Measurements from ENCODE around the gene CREM.

CREM gene

GRCh38 chr10:35165811-35166210, 39.2 kb downstream of the CREM start:
- Mint-ChIP-seq H3K4me1 (no peaks in the 10 kb centered on the region), H3K4me3 (no peak overlapping the region), H3K9me3 (no peaks in the 10 kb centered on the region), H3K27ac (no peak overlapping the region), H3K36me3 (no peaks in the 10 kb centered on the region)
- DNase-seq (ENCODE audit: low spot score in 2 of 2) (no peak), ATAC-seq (no peak)

- DNase-seq (ENCODE audit: low spot score in 2 of 2) (no peak), ATAC-seq (no peak)
- Mint-ChIP-seq H3K36me3 (no peaks in the 10 kb centered on the region), H3K9me3 (no peaks in the 10 kb centered on the region), H3K27ac (no peak overlapping the region), H3K4me1 (no peaks in the 10 kb centered on the region), H3K4me3 (no peak overlapping the region)
These were observed 40.0 kb downstream of the CREM start for GRCh38 chr10:35166607-35167006.

- no peaks in the 10 kb centered on the region for H3K9me3 Mint-ChIP-seq
- no peak overlapping the region for H3K27ac Mint-ChIP-seq
- no peaks in the 10 kb centered on the region for H3K36me3 Mint-ChIP-seq
- H3K4me1 Mint-ChIP-seq, result peaks cover 5% of the 10 kb centered on the region
- H3K4me3 Mint-ChIP-seq, result no peak overlapping the region
- no peak for DNase-seq (ENCODE audit: low spot score in 2 of 2)
- ATAC-seq, result no peak
These were observed 40.7 kb downstream of the CREM start for GRCh38 chr10:35167342-35167741.

- no peak overlapping the region for H3K4me3 Mint-ChIP-seq
- peaks cover 7% of the 10 kb centered on the region for H3K4me1 Mint-ChIP-seq
- H3K27ac Mint-ChIP-seq, result no peak overlapping the region
- H3K9me3 Mint-ChIP-seq, result no peaks in the 10 kb centered on the region
- DNase-seq (ENCODE audit: low spot score in 2 of 2) (no peak), ATAC-seq (no peak)
- no peaks in the 10 kb centered on the region for H3K36me3 Mint-ChIP-seq
These were observed 45.5 kb downstream of the CREM start for GRCh38 chr10:35172146-35172545.

GRCh38 chr10:35172574-35172973, 45.9 kb downstream of the CREM start:
- ATAC-seq (no peak), DNase-seq (ENCODE audit: low spot score in 2 of 2) (no peak)
- H3K4me1 Mint-ChIP-seq, result peaks cover 7% of the 10 kb centered on the region
- no peak overlapping the region for H3K27ac Mint-ChIP-seq
- no peaks in the 10 kb centered on the region for H3K36me3 Mint-ChIP-seq
- H3K4me3 Mint-ChIP-seq, result no peak overlapping the region
- no peaks in the 10 kb centered on the region for H3K9me3 Mint-ChIP-seq

GRCh38 chr10:35178331-35178730, 51.7 kb downstream of the CREM start:
- DNase-seq (ENCODE audit: low spot score in 2 of 2), result no peak
- peaks cover 7% of the 10 kb centered on the region for H3K36me3 Mint-ChIP-seq
- H3K4me1 Mint-ChIP-seq, result no peaks in the 10 kb centered on the region
- H3K9me3 Mint-ChIP-seq, result no peaks in the 10 kb centered on the region
- no peak overlapping the region for H3K27ac Mint-ChIP-seq
- no peak overlapping the region for H3K4me3 Mint-ChIP-seq
- ATAC-seq, result no peak

GRCh38 chr10:35182631-35183510, 56.2 kb downstream of the CREM start:
- no peak for DNase-seq (ENCODE audit: low spot score in 2 of 2)
- H3K9me3 Mint-ChIP-seq, result no peaks in the 10 kb centered on the region

GRCh38 chr10:35184527-35185171, 58.0 kb downstream of the CREM start:
- no peak overlapping the region for H3K4me3 Mint-ChIP-seq
- H3K4me1 Mint-ChIP-seq, result no peaks in the 10 kb centered on the region
- no peak for DNase-seq (ENCODE audit: low spot score in 2 of 2)

More at GRCh38 chr10:35182631-35183510, 56.2 kb downstream of the CREM start:
- Mint-ChIP-seq H3K27ac (no peak overlapping the region), H3K4me1 (no peaks in the 10 kb centered on the region), H3K36me3 (peaks cover 7% of the 10 kb centered on the region), H3K4me3 (no peak overlapping the region)
- no peak for ATAC-seq

GRCh38 chr10:35185260-35186034, 58.8 kb downstream of the CREM start:
- no peaks in the 10 kb centered on the region for H3K9me3 Mint-ChIP-seq
- no peak for ATAC-seq
- H3K4me1 Mint-ChIP-seq, result no peaks in the 10 kb centered on the region
- no peak overlapping the region for H3K4me3 Mint-ChIP-seq
- DNase-seq (ENCODE audit: low spot score in 2 of 2), result no peak
- H3K27ac Mint-ChIP-seq, result no peak overlapping the region
- H3K36me3 Mint-ChIP-seq, result no peaks in the 10 kb centered on the region

More at GRCh38 chr10:35184527-35185171, 58.0 kb downstream of the CREM start:
- peaks cover 4% of the 10 kb centered on the region for H3K36me3 Mint-ChIP-seq
- ATAC-seq, result no peak
- H3K27ac Mint-ChIP-seq, result no peak overlapping the region
- H3K9me3 Mint-ChIP-seq, result no peaks in the 10 kb centered on the region

GRCh38 chr10:35188954-35189353, 62.3 kb downstream of the CREM start:
- Mint-ChIP-seq H3K4me3 (no peak overlapping the region), H3K27ac (no peak overlapping the region), H3K4me1 (peaks cover 20% of the 10 kb centered on the region), H3K36me3 (no peaks in the 10 kb centered on the region), H3K9me3 (no peaks in the 10 kb centered on the region)
- DNase-seq (ENCODE audit: low spot score in 2 of 2) (no peak), ATAC-seq (no peak)

- H3K9me3 Mint-ChIP-seq, result no peaks in the 10 kb centered on the region
- no peak overlapping the region for H3K4me3 Mint-ChIP-seq
- DNase-seq (ENCODE audit: low spot score in 2 of 2) (no peak), ATAC-seq (no peak)
- H3K4me1 Mint-ChIP-seq, result peaks cover 34% of the 10 kb centered on the region
- peak overlapping the region; percentile 88 for H3K27ac Mint-ChIP-seq
- peaks cover 19% of the 10 kb centered on the region for H3K36me3 Mint-ChIP-seq
These were observed 64.9 kb downstream of the CREM start for GRCh38 chr10:35191523-35191922.

- Mint-ChIP-seq H3K27ac (peak overlapping the region; percentile 88), H3K36me3 (peaks cover 28% of the 10 kb centered on the region), H3K4me1 (peaks cover 34% of the 10 kb centered on the region), H3K9me3 (no peaks in the 10 kb centered on the region), H3K4me3 (no peak overlapping the region)
- DNase-seq (ENCODE audit: low spot score in 2 of 2), result no peak
- no peak for ATAC-seq
These were observed 66.1 kb downstream of the CREM start for GRCh38 chr10:35192645-35193249.

GRCh38 chr10:35194471-35194870, 67.8 kb downstream of the CREM start:
- ATAC-seq (no peak), DNase-seq (ENCODE audit: low spot score in 2 of 2) (no peak)
- Mint-ChIP-seq H3K4me1 (peaks cover 34% of the 10 kb centered on the region), H3K27ac (peak overlapping the region; percentile 96), H3K9me3 (no peaks in the 10 kb centered on the region), H3K4me3 (peak overlapping the region; percentile 72), H3K36me3 (peaks cover 46% of the 10 kb centered on the region)

- Mint-ChIP-seq H3K4me3 (peak overlapping the region; percentile 72), H3K36me3 (peaks cover 50% of the 10 kb centered on the region), H3K4me1 (peaks cover 34% of the 10 kb centered on the region), H3K9me3 (no peaks in the 10 kb centered on the region), H3K27ac (peak overlapping the region; percentile 96)
- ATAC-seq (peak; percentile 39), DNase-seq (ENCODE audit: low spot score in 2 of 2) (peak in 1 of 2 donors; percentile 54)
These were observed 68.3 kb downstream of the CREM start for GRCh38 chr10:35194906-35195305.

All from stimulated activated effector memory CD8-positive, alpha-beta T cell treated with anti-CD3 and anti-CD28 coated beads, Interleukin-12 subunit alpha, Interleukin-12 subunit beta, amount 100 ng/mL, for 72 hours (primary cell).